PC-3 (cell line): ENCODE data around the gene LRRC31.

Experiments
- CTCF ChIP-seq: fragments of 300-600 bp; sonication (generic); conservative IDR thresholded peaks from 2 replicates; pipeline ENCODE4 v1.5.1; 2017; ENCODE audit warnings: antibody characterized with exemption, low read depth, mild to moderate bottlenecking, low read length
- EZH2 ChIP-seq: fragments of 300-600 bp; sonication (generic); IDR thresholded peaks from one replicate; pipeline ENCODE4 v1.6.1; 2017; ENCODE audit warnings: antibody characterized with exemption, mild to moderate bottlenecking, low read length; ENCODE audit not compliant: unreplicated experiment

DNA sequence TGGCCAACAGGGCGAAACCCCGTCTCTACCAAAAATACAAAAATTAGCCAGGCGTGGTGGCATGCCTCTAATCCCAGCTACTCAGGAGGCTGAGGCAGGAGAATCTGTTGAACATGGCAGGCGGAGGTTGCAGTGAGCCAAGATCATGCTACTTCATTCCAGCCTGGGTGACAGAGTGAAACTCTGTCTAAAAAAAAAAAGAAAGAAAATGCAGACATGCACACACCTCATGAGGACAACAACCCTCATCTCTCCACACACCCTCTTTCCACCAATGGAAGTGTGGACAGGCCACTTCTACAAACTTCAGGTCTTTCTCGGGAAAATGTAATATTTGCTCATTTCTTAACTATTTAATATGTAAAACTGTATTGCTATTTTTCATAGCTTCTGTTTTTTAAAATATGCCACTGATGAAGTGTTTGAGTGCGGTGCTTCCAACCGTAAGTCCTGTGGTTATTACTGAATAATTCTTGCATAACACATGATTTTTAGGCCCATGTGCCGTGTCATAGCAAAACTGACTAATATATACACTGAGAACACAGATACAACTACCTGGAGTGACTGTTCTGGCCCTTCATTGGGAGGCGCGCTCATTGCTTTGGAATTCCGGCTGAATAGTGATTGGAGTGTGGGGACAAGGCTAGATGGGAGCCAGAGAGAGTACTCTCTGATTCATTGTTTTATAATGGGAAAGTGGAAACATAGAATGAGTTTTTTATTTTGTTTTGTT lies 23.1 kb downstream of the LRRC31 start:
- no peak for TF ChIP-seq CTCF
- TF ChIP-seq EZH2 = no peak
